ENCODE measurements around the gene IGF1.

DNA sequence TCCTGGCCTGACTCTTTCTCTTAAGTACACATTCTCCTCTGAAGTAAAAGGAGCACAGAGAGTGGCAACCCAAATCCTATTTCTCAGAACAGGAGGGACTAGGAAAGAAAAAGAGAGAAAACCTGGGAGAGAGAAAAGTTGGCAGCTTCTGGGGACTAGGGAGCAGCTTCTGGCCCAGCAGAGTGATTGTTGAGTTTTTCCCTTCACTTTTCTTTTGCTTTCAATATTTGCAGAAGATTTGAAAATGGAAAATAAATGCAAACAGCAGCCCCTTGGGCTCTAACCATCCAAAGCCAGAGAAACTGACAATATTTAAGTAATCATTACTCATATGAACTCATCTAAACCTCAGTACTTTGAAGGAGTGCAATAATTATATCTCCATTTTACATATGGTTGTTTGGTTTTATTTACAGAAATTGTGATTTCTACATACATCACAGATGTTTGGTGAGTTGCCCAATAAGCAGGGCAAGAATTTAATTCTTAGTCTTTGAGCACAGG, 28.8 kb upstream of the IGF1 start:
- TF ChIP-seq POLR2A (IDR thresholded peaks at IDR 0.05) (no peak), EP300 (IDR thresholded peaks at IDR 0.05) (no peak)
- TF ChIP-seq, protein P1, sequence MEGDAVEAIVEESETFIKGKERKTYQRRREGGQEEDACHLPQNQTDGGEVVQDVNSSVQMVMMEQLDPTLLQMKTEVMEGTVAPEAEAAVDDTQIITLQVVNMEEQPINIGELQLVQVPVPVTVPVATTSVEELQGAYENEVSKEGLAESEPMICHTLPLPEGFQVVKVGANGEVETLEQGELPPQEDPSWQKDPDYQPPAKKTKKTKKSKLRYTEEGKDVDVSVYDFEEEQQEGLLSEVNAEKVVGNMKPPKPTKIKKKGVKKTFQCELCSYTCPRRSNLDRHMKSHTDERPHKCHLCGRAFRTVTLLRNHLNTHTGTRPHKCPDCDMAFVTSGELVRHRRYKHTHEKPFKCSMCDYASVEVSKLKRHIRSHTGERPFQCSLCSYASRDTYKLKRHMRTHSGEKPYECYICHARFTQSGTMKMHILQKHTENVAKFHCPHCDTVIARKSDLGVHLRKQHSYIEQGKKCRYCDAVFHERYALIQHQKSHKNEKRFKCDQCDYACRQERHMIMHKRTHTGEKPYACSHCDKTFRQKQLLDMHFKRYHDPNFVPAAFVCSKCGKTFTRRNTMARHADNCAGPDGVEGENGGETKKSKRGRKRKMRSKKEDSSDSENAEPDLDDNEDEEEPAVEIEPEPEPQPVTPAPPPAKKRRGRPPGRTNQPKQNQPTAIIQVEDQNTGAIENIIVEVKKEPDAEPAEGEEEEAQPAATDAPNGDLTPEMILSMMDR (IDR thresholded peaks at IDR 0.05): no peak
